HG03175 (cell line): ENCODE measurements around the gene DYSF.

Experiments used
- ATAC-seq: cut with Tn5 transposase; IDR thresholded peaks from one replicate; pipeline ENCODE4 v1.9.1; 2021; ENCODE audit warnings: mild to moderate bottlenecking, moderate library complexity; ENCODE audit not compliant: unreplicated experiment

Gene DYSF

GRCh38 chr2:71714601-71715240 lies 261.4 kb downstream of the DYSF start:
- no peak for ATAC-seq

GRCh38 chr2:71715241-71715750 lies 261.9 kb downstream of the DYSF start:
- no peak for ATAC-seq

- no peak for ATAC-seq
Observed at GRCh38 chr2:71715951-71716696, 262.8 kb downstream of the DYSF start.

GRCh38 chr2:71716697-71717624 lies 263.6 kb downstream of the DYSF start:
- ATAC-seq: no peak

- ATAC-seq: no peak
Observed at GRCh38 chr2:71718686-71719085, 265.3 kb downstream of the DYSF start.

GRCh38 chr2:71719520-71720282 lies 266.3 kb downstream of the DYSF start:
- no peak for ATAC-seq

GRCh38 chr2:71720283-71720560 lies 266.9 kb downstream of the DYSF start:
- ATAC-seq: no peak

GRCh38 chr2:71720596-71721361 lies 267.4 kb downstream of the DYSF start:
- no peak for ATAC-seq

- no peak for ATAC-seq
Observed at GRCh38 chr2:71721362-71721665, 268.0 kb downstream of the DYSF start.

- ATAC-seq: no peak
Observed at GRCh38 chr2:71721669-71722068, 268.3 kb downstream of the DYSF start.

GRCh38 chr2:71722286-71722685 lies 268.9 kb downstream of the DYSF start:
- no peak for ATAC-seq

- no peak for ATAC-seq
Observed at GRCh38 chr2:71724793-71725192, 271.4 kb downstream of the DYSF start.

- ATAC-seq: no peak
Observed at GRCh38 chr2:71725836-71726235, 272.5 kb downstream of the DYSF start.

- no peak for ATAC-seq
Observed at GRCh38 chr2:71727562-71727961, 274.2 kb downstream of the DYSF start.

- ATAC-seq: no peak
Observed at GRCh38 chr2:71728036-71728435, 274.7 kb downstream of the DYSF start.

- ATAC-seq: no peak
Observed at GRCh38 chr2:71730785-71731383, 277.5 kb downstream of the DYSF start.

- ATAC-seq: no peak
Observed at GRCh38 chr2:71734620-71735019, 281.3 kb downstream of the DYSF start.

GRCh38 chr2:71735676-71736075 lies 282.3 kb downstream of the DYSF start:
- no peak for ATAC-seq
